DND-41 (cell line): ENCODE data around the gene DNAH14.

Experiments used
- CTCF ChIP-seq: IDR thresholded peaks from 2 replicates; pipeline ENCODE4 v1.5.1; 2012; ENCODE audit warnings: borderline replicate concordance, low read length, moderate library complexity, mild to moderate bottlenecking; ENCODE audit not compliant: poor library complexity, severe bottlenecking; ENCODE audit errors: extremely low read depth
- EZH2 ChIP-seq: IDR thresholded peaks from 3 replicates; pipeline ENCODE4 v1.6.1; 2012; ENCODE audit warnings: borderline replicate concordance, low read depth, mild to moderate bottlenecking, moderate library complexity, low read length, inconsistent platforms; ENCODE audit not compliant: severe bottlenecking

GRCh38 chr1:225332686-225333085 is 403.2 kb downstream of the DNAH14 start:
- TF ChIP-seq CTCF (no peak), EZH2 (no peak)
